SK-MEL-5 (cell line): ENCODE results near the gene MRM2. TPM values are rescaled to one million over a fixed set of nuclear protein-coding genes. Genes with fewer than 3 reads are reported as not detected.

Experiments
- DNase-seq: peaks from one replicate; pipeline ENCODE4 v3.0.0-alpha.2; 2016; ENCODE audit warnings: low read depth, low spot score
- in situ Hi-C: cut with HindIII; loops from 2 replicates; pipeline ENCODE4 v1.10.0; 2016; ENCODE audit warnings: low sequenced_read_pairs, high pct_unique_total_duplicates, low pct_unique_long_range_greater_than_20kb
- total RNA-seq: library from RNA; depleted of rRNA; stranded (reverse); fragments of >200 nt; shearing (Covaris generic); gene quantifications from 2 replicates; pipeline ENCODE4 v1.2.3, GENCODE V29; 2014

Gene MRM2
- total RNA-seq, 1 experiment from 2014 or later, result 34.3 TPM

DNA sequence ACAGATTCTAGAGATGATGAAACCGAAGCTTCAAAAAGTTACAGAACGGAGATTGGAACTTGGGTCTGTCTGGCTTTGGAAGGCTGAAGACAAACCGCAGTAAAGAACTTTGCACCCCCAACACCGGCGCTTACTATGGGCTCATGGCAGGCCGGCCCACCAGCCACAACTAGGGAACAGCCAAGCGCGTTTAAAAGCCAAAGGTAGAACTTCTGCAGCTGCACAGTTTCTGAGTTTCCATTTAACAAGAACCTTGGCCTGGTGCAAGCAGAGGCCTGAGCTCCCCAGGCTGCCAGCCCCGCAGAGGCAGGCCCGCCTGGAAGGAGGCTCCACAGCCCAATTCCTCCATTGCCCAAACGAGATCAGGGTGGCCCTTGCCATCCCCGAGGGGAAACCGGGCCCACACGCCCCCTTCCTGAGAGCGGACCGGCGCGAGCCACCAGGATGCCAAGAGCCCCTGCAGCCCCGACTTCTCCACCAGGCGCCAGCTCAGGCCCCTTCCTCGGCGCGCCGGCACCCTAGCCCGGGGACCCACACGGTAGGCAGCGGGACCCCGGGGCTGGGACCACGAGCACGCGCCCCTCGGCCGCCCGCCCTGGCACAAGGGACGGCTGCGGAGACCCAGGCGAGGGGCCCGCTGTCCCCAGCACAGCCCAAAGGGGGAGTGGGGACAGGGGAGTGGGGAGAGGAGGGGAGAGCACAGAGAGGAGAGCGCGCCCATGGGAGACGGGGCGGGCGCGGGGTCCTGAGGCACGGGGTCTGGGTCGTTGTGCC lies 9.8 kb downstream of the MRM2 start:
- in situ Hi-C loops, result no loop called here
- no peak for DNase-seq

DNA sequence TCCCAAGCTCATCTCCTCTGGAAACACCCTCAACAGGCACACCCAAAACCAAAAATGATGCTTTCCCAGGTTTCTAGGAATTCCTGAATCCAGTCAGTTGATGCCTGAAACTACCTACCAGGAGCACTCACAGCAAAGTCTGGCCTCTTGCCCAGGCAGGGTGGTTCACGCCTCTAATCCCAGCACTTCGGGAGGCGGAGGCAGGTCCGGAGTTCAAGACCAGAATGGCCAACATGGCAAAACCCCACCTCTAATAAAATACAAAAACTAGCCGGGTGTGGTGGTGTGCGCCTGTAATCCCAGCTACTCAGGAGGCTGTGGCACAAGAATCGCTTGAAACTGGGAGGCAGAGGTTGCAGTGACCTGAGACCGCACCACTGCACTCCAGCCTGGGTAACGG lies 11.1 kb downstream of the MRM2 start:
- in situ Hi-C loops, result no loop called here
- DNase-seq, result no peak

DNA sequence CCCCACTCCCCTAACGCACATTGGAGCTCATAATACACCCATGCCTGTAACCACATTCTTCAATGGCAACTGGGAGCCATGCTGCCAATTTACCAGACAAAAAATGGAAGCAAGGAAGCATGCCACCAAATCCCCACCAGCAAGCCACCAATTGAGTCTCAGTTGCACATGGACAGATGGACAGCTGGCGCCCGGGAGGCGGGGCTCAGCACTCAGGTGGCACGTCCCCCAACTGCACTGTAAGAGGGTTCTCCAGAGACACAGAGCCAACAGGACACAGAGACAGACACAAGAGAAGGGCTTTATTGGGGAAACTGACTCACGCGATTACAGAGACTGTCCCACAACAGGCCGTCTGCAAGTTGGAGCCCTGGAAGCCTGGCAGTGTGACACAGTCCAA lies 11.8 kb downstream of the MRM2 start:
- in situ Hi-C loops, result no loop called here
- DNase-seq, result no peak

GRCh38 chr7:2229467-2229866 lies 12.5 kb downstream of the MRM2 start:
- in situ Hi-C loops, result no loop called here
- no peak for DNase-seq

GRCh38 chr7:2228921-2229320 lies 13.1 kb downstream of the MRM2 start:
- in situ Hi-C loops, result no loop called here
- DNase-seq, result no peak

- in situ Hi-C loops, result no loop called here
- DNase-seq, result no peak
These were observed 14.3 kb downstream of the MRM2 start for GRCh38 chr7:2227699-2228098.

- DNase-seq, result no peak
- in situ Hi-C loops, result no loop called here
These were observed 16.2 kb downstream of the MRM2 start for GRCh38 chr7:2225830-2226229.

GRCh38 chr7:2225336-2225735 lies 16.7 kb downstream of the MRM2 start:
- DNase-seq, result no peak
- in situ Hi-C loops, result no loop called here

GRCh38 chr7:2224934-2225333 lies 17.1 kb downstream of the MRM2 start:
- in situ Hi-C loops, result no loop called here
- no peak for DNase-seq

DNA sequence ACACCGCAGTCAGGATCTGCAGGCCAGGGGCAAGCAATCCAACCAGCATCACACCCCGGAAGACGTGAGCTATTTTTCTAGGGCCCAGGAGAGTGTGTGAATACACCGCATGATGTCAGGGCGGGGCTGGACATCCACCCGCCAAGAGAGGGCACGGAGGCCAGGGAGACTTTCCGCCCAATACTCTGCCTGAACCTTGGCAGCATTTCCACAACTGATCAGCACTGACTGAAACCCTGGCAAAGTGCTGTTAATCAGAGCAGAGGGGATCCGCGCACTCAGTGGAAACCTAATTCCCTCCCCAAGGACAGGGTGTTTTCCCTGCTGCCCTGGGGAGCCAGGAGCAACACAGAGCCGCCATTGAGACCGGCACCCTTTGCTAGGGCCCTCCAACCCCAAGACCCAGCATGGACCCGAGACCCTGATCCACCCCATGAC lies 17.5 kb downstream of the MRM2 start:
- in situ Hi-C loops, result no loop called here
- DNase-seq, result no peak

GRCh38 chr7:2223321-2223720 lies 18.7 kb downstream of the MRM2 start:
- in situ Hi-C loops, result no loop called here
- DNase-seq, result no peak

GRCh38 chr7:2222516-2222915 lies 19.5 kb downstream of the MRM2 start:
- in situ Hi-C loops, result no loop called here
- no peak for DNase-seq

DNA sequence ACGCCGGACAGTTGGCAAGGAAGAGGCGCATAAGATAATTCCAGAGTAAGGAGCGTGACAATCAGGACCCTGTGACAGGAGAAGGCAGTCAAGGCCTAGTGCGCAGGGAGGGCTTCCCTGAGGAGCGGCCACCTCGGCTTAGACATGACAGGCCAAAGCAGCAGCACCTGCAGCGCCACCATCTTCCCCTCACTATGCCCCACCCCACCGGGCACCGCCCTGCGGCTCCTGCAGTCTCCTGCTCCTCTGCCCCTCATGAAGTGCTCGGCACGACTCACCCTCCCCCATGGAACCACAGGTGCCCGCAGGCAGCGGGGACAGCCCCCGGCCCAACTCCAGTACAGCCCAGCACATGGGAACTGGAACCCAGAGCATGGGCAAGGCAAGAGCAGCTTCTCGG lies 21.1 kb downstream of the MRM2 start:
- in situ Hi-C loops, result no loop called here
- DNase-seq, result no peak

GRCh38 chr7:2220506-2220905 lies 21.5 kb downstream of the MRM2 start:
- in situ Hi-C loops, result no loop called here
- no peak for DNase-seq

- DNase-seq, result no peak
- in situ Hi-C loops, result no loop called here
These were observed 22.0 kb downstream of the MRM2 start for GRCh38 chr7:2220030-2220429.

- in situ Hi-C loops, result no loop called here
These were observed 22.4 kb downstream of the MRM2 start for GRCh38 chr7:2219606-2220005.

DNA sequence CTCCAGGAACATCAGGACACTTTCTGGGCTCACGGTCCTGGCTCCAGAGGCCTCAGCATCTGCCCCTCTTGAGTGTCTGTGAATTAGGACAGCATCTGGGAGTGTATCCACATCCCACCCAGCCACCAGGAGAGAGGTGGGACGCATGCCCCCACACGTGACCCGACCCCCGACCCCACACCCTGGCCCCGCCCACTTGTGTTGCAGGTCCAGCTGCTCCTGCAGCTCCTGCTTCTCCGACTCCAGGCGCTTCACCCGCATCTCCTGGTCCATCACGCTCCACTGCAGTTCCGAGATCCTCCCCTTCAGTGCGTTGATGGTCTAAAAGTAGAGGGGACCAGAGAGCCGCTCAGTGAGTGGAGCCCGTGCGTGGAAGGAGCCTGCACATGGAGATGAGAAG lies 22.9 kb downstream of the MRM2 start:
- in situ Hi-C loops, result no loop called here
- DNase-seq, result no peak

More at GRCh38 chr7:2219606-2220005, 22.4 kb downstream of the MRM2 start:
- DNase-seq, result no peak

GRCh38 chr7:2218444-2218785 lies 23.6 kb downstream of the MRM2 start:
- in situ Hi-C loops, result no loop called here
- no peak for DNase-seq

- in situ Hi-C loops, result no loop called here
- no peak for DNase-seq
These were observed 24.1 kb downstream of the MRM2 start for GRCh38 chr7:2217716-2218443.
